NOMO-1 treated with dmso at 0.1 percent for 144 hours (cell line): ENCODE measurements around the gene NHERF2.

Experiments used
- DNase-seq: peaks from one replicate; lab custom pipeline; 2025; ENCODE audit not compliant: unreplicated experiment; lab: John Stamatoyannopoulos, UW

The NHERF2 gene

DNA sequence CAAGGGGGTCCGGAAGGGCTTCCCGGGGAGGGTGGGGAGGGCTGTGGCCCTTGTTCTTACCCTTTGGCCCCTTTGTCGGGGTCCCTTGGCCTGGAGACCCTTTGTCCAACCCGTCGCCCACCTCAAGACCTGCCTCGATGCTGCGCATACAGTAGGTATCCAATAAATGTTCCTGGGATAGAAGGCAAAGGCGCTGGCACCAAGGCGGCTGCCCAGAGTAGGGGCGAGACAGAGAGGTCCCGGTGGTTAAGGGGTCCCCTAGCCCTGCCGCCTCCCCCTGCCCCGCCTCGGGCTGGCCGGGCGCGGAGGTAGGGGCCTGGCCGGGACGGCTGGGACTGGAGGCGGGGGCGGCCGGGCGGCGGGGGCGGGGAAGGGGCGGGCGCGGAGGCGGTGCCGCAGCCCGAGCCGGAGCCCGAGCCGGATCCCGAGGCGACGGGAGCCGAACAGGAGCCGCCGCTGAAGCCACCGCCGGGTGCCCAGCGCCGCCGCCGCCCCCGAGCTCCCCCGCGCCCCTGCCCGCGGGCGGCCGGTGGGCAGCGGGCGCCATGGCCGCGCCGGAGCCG is at the start of gene NHERF2:
Gene NHERF2 (plus strand): TSS at position 442 of the 563 bp plus-strand sequence. CDS start 104 bp downstream, at position 546.
- DNase-seq, result no peak

DNA sequence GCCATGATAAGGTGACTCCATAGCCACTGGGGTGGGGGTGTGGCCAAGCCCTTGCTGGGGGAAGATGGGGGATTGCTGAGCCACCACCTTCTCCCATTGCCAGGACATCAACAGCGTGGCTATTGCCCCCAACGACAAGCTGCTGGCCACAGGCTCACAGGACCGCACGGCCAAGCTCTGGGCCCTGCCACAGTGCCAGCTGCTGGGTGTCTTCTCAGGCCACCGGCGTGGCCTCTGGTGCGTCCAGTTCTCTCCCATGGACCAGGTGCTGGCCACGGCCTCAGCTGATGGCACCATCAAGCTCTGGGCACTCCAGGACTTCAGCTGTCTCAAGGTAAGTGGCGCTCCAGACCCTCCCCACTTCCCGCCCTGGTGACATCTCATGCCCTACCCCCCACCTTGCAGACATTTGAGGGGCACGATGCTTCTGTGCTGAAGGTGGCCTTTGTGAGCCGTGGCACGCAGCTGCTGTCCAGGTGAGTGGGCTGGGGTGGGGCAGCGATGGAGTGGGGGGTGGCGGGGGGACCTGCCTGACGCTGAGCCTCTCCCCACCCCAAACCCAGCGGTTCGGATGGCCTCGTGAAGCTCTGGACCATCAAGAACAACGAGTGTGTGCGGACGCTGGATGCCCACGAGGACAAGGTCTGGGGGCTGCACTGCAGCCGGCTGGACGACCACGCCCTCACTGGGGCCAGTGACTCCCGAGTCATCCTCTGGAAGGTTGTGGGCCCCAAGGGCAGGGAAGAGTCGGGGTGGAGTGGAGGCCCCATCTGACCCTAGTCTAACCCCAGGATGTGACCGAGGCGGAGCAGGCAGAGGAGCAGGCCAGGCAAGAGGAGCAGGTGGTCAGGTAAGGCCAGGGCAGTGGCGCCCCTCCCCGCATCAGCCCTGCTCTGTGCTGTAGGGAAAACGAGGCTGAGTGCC is 49.5 kb upstream of the NHERF2 start:
- no peak for DNase-seq

DNA sequence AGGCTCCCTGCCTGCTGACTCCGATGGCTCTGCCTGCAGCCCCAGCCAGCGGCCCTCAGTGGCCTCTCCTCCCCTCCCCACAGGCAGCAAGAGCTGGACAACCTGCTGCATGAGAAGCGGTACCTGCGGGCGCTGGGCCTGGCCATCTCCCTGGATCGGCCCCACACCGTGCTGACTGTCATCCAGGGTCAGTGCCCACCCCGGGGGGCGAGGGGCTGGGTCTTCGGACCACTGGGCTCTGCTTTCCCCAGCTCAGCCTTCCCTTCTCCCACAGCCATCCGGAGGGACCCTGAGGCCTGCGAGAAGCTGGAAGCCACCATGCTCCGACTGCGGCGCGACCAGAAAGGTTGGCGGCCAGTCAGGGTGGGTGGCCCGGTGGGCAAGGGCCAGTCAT is 48.8 kb upstream of the NHERF2 start:
- no peak for DNase-seq

DNA sequence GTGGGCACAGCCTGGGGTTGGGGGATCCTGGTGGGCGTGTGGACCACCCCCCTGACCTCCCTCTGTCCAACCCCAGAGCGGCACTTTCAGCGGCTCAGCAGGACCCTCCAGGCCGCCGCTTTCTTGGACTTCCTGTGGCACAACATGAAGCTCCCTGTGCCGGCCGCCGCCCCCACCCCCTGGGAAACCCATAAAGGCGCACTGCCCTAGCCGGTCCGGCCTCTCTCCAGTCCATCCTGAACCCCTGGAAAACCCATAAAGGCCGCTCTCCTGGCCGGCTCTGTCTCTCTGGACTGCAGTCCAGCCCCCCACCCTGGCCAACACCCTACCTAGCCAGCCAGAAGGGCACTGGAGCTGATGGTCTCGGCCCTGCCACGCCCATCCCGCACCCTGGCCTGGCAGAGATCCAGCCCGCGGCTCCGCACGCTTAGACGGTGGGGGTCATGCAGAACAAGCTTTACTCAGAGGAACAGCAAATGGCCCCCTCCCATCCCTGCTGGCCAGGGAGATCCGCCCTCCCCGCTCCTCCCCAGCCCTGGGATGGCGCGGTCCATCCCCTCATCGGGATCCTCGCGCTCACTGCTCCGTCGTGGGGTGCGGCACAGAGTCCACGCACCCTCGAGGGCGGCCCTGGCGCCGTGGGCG is 48.1 kb upstream of the NHERF2 start:
- DNase-seq, result no peak

DNA sequence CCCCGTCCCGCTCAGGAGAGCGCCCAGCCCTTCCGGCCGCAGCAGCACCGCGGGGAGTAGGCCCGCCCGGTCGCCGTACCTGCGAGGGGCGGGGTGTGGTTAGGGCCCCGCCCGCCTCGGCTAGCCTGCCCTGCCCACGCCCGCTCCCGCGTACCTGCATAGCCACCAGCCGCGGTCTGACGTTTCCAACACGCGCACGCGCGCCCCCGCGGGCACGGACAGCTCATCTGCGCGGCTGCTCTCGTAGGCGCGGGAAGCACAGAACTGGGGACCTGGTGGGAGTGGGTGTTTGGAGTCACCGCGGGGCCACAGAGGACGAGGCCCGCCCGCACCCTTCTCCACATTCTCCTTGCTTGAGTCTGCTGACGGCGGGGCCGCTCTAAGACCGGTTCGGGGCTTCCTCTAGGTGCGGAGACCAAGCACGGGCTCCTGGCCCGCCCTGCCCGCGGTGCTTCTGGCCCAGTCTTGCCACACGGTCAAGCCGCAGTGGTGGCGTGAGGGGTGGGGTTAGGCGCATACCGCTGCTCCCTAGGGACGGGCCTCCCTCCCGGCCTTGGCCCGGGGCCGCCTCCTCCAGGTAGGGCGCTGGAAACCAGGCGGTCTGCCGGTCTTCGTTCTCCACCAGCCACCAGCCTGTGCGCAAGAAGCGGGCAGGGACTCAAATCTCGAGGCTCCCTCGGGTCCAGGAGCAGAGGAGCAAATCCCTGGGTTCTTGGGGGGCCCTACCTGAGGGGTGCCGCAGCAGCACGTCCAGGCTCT is 47.3 kb upstream of the NHERF2 start:
- DNase-seq, result no peak

DNA sequence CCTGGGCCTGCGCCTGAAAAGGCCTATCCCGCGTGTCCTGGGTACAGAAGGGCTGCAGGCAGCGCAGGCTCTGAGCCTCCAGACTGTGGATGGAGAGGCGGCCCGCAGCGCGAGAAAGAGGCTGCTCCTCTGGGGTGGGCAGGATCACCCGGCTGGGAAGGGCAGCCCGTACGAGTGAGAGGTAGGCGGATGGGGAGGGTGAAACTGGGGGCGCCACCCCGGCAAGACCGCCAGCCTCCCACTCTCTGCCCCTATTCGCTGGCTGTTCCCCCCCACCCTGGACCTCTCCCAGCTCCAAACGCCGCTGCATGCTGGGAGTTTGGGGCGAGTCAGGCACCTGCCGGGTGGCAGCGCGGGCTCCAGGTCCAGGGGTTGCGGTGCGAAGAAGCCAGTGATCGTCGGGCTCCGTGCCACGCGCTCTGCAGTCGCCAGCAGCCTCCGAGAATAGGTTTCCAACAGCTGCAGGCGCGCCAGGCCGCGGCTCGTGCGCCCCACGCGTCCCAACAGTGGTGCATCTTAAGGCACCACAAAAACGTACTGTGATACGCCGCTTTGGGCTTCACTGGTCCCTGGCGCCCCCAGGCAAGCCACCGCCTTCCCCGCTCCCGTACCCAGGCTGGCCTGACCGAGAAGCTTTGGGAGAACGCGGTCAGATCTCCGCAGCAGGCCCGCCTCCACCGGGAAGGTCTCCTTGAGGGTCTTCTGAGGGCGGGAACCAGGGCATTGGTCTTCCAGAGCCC is 46.5 kb upstream of the NHERF2 start:
- DNase-seq, result no peak

DNA sequence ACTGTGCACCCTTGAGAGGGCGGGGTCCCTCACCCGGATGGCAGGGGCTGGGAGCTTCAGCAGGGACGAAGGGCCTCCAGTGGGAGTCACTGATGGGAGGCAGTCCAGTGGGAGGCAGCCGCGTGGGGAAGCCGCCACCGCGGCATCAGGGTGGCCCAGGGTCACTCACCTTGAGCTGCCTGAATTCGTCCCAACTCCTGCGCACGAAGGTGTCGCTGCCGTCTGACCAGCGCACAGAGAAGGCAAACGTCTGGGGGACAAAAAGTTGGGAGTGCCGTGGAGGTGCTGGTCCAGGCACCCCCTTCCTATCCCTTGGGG is 46.0 kb upstream of the NHERF2 start:
- no peak for DNase-seq

DNA sequence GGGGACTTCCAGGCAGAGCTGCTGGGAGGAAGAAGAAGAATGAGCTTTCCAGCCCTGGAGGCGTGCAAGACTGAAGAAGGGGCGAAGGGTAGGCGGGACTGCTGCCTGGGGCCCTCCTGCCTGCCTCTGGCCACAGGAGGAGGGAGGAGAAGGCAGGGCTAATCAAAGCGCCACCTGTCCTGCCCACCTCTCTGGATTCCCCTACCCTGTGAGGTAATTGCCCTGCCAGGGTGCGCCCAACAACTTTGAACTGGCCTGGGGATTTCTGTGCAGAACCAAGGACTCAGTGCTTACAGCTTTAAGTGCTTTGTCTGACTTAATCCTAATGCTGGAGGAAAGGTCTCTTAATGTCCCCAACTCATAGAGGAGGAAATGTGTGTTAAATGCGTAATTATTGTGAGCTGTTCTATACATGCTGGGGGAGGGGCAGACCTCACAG is 45.3 kb upstream of the NHERF2 start, which contains the start of gene NOXO1:
Gene NOXO1 (minus strand): TSS at position 72 of the 439 bp plus-strand sequence. CDS start 290 bp downstream, outside the sequence.
- DNase-seq, result no peak

DNA sequence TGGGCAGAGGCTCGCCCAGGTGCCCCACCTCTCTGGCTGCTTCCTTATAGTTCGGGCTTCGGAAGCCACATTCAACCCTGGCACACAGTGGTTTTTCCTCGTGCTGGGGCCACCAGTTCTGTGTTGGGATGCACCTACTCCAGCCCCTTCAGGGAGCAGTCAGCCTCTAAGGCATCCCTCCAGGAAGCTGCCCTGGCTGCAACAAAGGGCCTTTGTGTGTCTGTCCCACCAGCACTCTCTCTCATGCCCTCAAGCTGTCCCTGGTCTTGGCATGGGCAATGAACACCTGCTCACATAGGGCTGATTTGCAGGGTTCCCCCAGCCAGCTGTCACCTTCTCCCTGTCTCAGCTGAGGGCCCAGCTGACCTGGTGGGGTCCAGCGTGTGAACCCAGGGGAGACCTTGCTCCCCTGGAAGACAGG is 44.7 kb upstream of the NHERF2 start:
- no peak for DNase-seq

DNA sequence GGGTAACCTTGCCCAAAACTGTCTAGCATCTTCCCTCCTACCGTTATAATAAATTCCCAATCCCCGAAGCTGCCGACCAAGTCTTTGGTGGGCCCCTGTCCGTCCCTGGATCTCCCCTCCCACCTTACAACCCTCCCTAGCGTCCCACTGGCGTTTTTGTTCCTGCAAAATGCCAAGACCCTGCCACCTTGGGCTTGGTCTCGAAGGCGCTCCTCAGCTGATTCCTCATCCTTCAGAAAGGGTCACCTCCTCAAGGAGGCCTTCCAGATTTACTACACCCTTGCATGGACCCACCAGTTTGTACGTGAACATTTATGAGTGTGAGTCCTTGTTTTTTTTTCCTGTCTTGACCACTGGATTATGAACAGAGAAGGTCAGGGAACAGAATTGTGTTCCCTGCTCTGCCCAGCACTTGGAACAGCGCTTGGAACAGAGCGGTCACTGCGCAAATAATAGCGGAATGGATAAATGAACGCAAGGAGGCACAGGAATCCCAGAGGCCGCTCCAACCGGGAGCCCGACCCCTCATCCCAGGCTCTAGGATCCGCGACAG is 43.6 kb upstream of the NHERF2 start:
- no peak for DNase-seq

DNA sequence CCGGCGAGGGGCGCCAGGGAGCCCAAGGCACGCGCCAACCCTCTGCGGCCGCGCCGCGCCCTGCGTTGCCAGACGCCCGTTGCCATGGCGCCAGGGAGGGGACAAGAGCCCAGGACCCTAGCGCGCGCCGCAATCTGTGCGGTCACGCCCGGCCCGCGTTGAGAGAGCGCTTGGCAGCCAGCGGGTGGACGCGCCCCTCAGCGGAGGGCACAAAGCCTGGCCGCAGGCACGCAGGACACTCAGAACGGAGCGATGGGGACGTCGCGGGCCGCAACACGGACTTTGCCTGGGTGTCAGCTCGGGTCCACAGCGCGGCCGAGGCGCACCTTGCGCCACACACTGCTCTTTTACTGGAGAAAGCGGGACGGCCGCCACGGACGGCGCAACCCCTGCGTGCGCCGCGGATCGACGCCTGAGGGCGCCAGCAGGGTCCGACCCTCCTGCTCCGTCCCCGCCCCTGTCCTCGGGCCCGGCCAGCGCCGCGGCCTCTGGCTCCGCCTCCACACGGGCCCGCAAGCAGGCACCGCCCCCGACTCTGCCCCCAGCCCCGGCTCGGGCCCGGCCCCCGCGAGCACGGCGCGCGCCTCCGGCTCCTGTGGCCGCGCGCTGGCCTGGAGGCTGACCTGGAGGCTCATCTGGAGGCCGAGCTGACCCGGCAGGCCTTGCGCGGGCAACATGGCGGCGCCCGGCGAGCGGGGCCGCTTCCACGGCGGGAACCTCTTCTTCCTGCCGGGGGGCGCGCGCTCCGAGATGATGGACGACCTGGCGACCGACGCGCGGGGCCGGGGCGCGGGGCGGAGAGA is 43.0 kb upstream of the NHERF2 start, which contains the start of gene GFER:
Gene GFER (plus strand): TSS at position 650 of the 803 bp plus-strand sequence. CDS start 26 bp downstream, at position 676.
- DNase-seq, result peak; percentile 87

DNA sequence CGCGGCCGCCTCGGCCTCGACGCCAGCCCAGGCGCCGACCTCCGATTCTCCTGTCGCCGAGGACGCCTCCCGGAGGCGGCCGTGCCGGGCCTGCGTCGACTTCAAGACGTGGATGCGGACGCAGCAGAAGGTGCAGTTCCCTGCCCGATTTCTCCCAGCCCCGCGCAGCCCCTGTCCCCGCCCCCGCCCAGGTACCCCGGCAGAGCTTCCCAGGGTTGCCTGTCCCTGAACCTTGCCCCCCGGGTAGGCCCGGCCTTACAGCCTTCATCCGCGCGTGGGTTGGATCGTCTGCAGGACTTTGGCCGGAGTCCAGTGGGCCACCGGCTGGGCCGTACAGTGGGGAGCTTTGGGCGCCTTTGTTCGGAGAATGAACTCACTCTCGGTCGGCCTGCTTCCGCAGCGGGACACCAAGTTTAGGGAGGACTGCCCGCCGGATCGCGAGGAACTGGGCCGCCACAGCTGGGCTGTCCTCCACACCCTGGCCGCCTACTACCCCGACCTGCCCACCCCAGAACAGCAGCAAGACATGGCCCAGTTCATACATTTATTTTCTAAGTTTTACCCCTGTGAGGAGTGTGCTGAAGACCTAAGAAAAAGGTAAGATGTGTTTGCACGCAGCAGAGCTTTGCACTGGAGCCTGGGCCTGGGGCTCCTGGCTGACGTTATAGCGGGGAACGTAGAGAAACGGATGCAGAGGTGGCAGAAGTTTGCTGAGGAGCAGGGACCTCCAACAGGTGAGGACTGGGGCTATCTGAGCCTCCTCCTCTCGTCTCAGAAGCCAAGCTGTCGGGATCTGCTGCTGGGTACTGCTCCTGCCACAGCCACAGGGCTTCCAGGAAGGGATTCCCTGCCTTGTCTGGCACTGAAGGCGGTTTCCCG is 42.1 kb upstream of the NHERF2 start:
- DNase-seq, result no peak

DNA sequence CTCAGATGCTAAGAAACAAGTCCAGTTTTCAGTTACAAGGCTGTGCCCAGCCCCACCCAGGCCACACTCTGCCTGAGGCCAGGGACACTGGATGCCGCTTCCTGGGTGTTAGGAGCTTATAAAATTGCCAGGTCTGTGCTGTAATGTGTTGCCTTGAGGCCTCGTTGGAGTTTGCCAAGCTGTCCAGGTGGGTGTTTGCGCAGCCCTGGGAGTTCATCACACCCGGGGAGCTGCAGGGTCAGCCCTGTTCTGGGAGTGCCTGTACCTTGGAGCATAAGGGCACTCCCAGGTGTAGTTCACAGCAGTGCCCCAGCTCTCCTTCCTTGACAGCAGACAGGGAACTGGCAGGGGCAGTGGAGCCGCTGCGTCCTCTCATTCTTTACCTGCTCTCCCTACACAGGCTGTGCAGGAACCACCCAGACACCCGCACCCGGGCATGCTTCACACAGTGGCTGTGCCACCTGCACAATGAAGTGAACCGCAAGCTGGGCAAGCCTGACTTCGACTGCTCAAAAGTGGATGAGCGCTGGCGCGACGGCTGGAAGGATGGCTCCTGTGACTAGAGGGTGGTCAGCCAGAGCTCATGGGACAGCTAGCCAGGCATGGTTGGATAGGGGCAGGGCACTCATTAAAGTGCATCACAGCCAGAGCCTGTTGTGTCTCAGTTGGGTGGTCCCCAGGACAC is 41.1 kb upstream of the NHERF2 start:
- no peak for DNase-seq

DNA sequence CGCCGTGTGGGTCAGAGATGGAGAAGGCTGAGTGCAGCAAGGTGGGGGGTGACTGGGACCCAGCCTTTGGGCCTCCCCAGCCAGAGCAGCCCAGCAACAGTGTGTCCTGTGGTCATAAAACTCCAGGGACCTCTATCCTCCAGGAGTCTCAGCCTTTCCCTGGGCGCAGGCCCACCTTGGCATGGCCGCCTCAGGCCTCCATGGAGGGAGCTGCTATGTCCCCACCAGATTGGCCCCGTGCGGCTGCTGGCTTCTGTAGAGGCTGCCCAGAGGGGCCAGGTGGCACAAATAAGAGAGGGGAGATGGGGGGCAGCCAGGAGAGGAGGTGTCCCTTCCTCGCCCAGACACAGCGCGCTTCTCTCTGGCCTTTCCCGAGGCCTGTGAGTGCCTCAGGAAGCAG is 39.5 kb upstream of the NHERF2 start:
- DNase-seq, result no peak

DNA sequence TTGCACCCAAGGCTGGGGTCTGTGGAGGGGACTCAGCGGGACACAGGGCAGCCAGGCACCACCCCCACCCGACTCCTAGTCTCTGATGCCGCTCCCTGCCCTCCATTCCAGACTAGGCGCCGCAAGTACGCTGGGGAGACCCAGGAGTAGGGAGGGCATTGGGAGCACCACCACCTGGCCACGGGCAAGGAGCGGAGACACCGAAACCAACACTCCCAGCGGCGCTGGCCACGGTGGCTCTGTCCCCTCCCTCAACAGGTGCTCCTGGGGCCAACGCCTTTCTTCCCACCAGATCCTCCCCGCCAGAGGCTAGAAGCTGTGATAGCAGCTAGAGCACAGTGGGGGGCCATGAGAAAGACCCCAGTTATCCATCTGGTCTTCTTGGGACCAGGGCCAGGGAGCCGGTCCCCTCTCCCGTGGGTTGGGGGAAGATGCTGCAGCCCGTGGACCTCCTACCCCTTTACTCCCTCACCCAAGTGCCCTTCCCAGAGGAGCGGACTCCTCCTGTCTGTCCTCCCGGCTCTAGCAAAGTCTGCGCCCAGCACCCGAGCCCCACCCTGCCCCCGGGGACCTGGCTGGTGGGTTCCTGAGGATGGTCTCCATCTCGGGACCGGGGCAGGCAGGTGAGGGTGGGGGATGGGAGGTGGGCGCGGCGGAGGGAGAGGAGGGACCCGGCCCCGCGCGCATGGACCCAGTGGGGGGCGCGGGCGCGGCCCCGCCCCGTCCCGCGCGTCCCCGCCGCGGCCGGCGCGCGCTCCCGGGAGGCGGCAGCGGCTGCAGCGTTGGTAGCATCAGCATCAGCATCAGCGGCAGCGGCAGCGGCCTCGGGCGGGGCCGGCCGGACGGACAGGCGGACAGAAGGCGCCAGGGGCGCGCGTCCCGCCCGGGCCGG is 37.2 kb upstream of the NHERF2 start, which contains the start of gene SYNGR3:
Gene SYNGR3 (plus strand): TSS at position 762 of the 892 bp plus-strand sequence. CDS start 133 bp downstream, outside the sequence.
- no peak for DNase-seq

DNA sequence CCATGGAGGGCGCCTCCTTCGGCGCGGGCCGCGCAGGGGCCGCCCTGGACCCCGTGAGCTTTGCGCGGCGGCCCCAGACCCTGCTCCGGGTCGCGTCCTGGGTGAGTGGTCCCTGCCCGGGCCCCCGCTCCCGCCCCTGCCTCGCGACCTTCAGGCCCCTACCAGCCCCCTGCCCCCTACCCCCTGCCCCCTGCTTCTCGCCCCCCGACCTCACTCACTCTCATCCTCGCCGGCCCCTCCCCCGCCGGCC is 36.7 kb upstream of the NHERF2 start:
- no peak for DNase-seq
